ENCODE measurements around the gene AGRN. TPM values are rescaled to one million over a fixed set of nuclear protein-coding genes. Genes with fewer than 3 reads are reported as not detected.

The AGRN gene
- total RNA-seq, 1 donor from 2014 or later, result 34.1 TPM

- peaks cover 16% of the 10 kb centered on the region for H3K27me3 Mint-ChIP-seq (ENCODE audit: insufficient read depth, low read depth)
- peak within 1 kb of the TSS; percentile 86 for H3K27ac ChIP-seq
Measured at GRCh38 chr1:999725-1000356, 20.1 kb upstream of the AGRN start, which contains the start of gene HES4. HES4 (minus strand) TSS chr1:1000097; CDS start chr1:999973, 124 bp downstream.

GRCh38 chr1:1000357-1001056 lies 19.4 kb upstream of the AGRN start:
- Histone ChIP-seq H3K36me3 (no peaks in the 10 kb centered on the region), H3K27me3 (peaks cover 81% of the 10 kb centered on the region), H3K27ac (peak overlapping the region; percentile 86), H3K9ac (peak overlapping the region; percentile 65), H3K79me2 (ENCODE audit: low read depth) (no peaks in the 10 kb centered on the region), H3K4me2 (peak overlapping the region; percentile 97), H3F3A (ENCODE audit: low read depth) (peaks cover 37% of the 10 kb centered on the region), H3K4me3 (peak overlapping the region; percentile 70), H3K4me1 (peaks cover 32% of the 10 kb centered on the region), H3K9me3 (ENCODE audit: low read depth) (no peaks in the 10 kb centered on the region), H4K20me1 (ENCODE audit: low read depth) (peaks cover 22% of the 10 kb centered on the region), H2AFZ (replicated peaks) (peak overlapping the region; percentile 59)
- peak overlapping the region; percentile 98 for H3K27ac Mint-ChIP-seq
- peak; percentile 84 for DNase-seq (ENCODE audit: low spot score)
- peaks cover 27% of the 10 kb centered on the region for H3K4me1 Mint-ChIP-seq
- H3K9me3 Mint-ChIP-seq, result peaks cover 2% of the 10 kb centered on the region
- TF ChIP-seq EZH2phosphoT487 (IDR thresholded peaks at IDR 0.05), result no peak
- no peak for TF ChIP-seq EZH2 (IDR thresholded peaks at IDR 0.05)
- TF ChIP-seq CTCF (IDR thresholded peaks at IDR 0.05), result no peak
- peaks cover 2% of the 10 kb centered on the region for H3K36me3 Mint-ChIP-seq
- peaks cover 13% of the 10 kb centered on the region for H3K27me3 Mint-ChIP-seq (ENCODE audit: insufficient read depth, low read depth)
- peak overlapping the region; percentile 91 for H3K4me3 Mint-ChIP-seq

More at GRCh38 chr1:999725-1000356, 20.1 kb upstream of the AGRN start, which contains the start of gene HES4:
- Histone ChIP-seq H2AFZ (replicated peaks) (peak within 1 kb of the TSS; percentile 59), H3K4me3 (peak within 1 kb of the TSS; percentile 70), H3K9ac (peak within 1 kb of the TSS; percentile 72), H3K9me3 (ENCODE audit: low read depth) (no peaks in the 10 kb centered on the region), H3K27me3 (peaks cover 88% of the 10 kb centered on the region), H3K79me2 (ENCODE audit: low read depth) (no peaks in the 10 kb centered on the region), H3K36me3 (no peaks in the 10 kb centered on the region), H3K4me1 (peaks cover 26% of the 10 kb centered on the region), H4K20me1 (ENCODE audit: low read depth) (peaks cover 22% of the 10 kb centered on the region), H3K4me2 (peak within 1 kb of the TSS; percentile 97), H3F3A (ENCODE audit: low read depth) (peaks cover 31% of the 10 kb centered on the region)
- DNase-seq (ENCODE audit: low spot score), result peak; percentile 98
- Mint-ChIP-seq H3K9me3 (peaks cover 3% of the 10 kb centered on the region), H3K36me3 (peaks cover 2% of the 10 kb centered on the region), H3K27ac (peak within 1 kb of the TSS; percentile 98), H3K4me1 (peaks cover 20% of the 10 kb centered on the region), H3K4me3 (peak within 1 kb of the TSS; percentile 91)
- TF ChIP-seq EZH2 (IDR thresholded peaks at IDR 0.05) (no peak), CTCF (IDR thresholded peaks at IDR 0.05) (no peak), EZH2phosphoT487 (IDR thresholded peaks at IDR 0.05) (peak; percentile 28)

- H3F3A ChIP-seq (ENCODE audit: low read depth), result peaks cover 37% of the 10 kb centered on the region
- Mint-ChIP-seq H3K4me3 (peak overlapping the region; percentile 91), H3K27me3 (ENCODE audit: insufficient read depth, low read depth) (peaks cover 10% of the 10 kb centered on the region), H3K36me3 (no peaks in the 10 kb centered on the region), H3K9me3 (no peaks in the 10 kb centered on the region), H3K27ac (peak overlapping the region; percentile 98), H3K4me1 (peaks cover 27% of the 10 kb centered on the region)
- no peak overlapping the region for H3K9ac ChIP-seq
- H4K20me1 ChIP-seq (ENCODE audit: low read depth), result peaks cover 22% of the 10 kb centered on the region
- peak overlapping the region; percentile 70 for H3K4me3 ChIP-seq
- peak overlapping the region; percentile 97 for H3K4me2 ChIP-seq
- peak; percentile 67 for DNase-seq (ENCODE audit: low spot score)
- peaks cover 74% of the 10 kb centered on the region for H3K27me3 ChIP-seq
- TF ChIP-seq EZH2 (IDR thresholded peaks at IDR 0.05), result peak; percentile 75
- peak; percentile 59 for TF ChIP-seq EZH2phosphoT487 (IDR thresholded peaks at IDR 0.05)
- no peak for TF ChIP-seq CTCF (IDR thresholded peaks at IDR 0.05)
- H2AFZ ChIP-seq (replicated peaks), result no peak overlapping the region
- no peaks in the 10 kb centered on the region for H3K9me3 ChIP-seq (ENCODE audit: low read depth)
- no peaks in the 10 kb centered on the region for H3K79me2 ChIP-seq (ENCODE audit: low read depth)
- no peak overlapping the region for H3K27ac ChIP-seq
- H3K36me3 ChIP-seq, result no peaks in the 10 kb centered on the region
- peaks cover 38% of the 10 kb centered on the region for H3K4me1 ChIP-seq
Measured at GRCh38 chr1:1001057-1001783, 18.7 kb upstream of the AGRN start.
